Left forelimb (tissue), 1 donor: ENCODE results near the gene MOCS1.
"Not testable (repeated sequence)": the region's sequence is repeated elsewhere in the genome, so short reads cannot be mapped to it uniquely, and the experiment has no call there.

Experiments
- DNase-seq: peaks from one replicate; pipeline ENCODE4 v3.0.0-alpha.2; 2018; ENCODE audit warnings: low spot score

The MOCS1 gene

GRCh38 chr6:39934131-39934757 is at the start of gene MOCS1:
TSS of gene MOCS1 (minus strand) at chr6:39934462. CDS start at chr6:39934417, 45 bp downstream.
- DNase-seq = peak; percentile 75

GRCh38 chr6:39984051-39984450 is 49.8 kb upstream of the MOCS1 start:
- DNase-seq = no peak

DNA sequence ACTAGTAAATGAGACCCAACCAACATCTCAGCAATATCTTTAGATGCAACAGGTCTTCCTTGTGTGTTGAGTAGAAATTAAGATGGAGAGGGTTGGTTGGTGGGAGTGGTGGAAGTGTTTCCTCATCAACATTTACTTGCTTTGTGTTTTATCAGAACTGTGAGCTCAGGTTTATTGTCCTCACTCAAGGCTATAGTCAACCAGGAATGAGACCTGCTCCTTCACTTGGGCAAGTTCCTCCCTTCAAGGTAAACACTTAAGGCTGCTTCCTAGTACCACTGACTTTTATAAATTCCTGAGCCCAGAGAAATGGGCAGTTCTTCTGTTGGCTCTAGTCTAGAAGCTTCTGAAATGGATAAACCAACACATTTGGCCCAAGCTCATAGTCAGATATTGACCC is 48.9 kb upstream of the MOCS1 start:
- no peak for DNase-seq

GRCh38 chr6:39982720-39983119 is 48.5 kb upstream of the MOCS1 start:
- DNase-seq = no peak

- DNase-seq = no peak
Observed at GRCh38 chr6:39980839-39981580, 46.7 kb upstream of the MOCS1 start.

DNA sequence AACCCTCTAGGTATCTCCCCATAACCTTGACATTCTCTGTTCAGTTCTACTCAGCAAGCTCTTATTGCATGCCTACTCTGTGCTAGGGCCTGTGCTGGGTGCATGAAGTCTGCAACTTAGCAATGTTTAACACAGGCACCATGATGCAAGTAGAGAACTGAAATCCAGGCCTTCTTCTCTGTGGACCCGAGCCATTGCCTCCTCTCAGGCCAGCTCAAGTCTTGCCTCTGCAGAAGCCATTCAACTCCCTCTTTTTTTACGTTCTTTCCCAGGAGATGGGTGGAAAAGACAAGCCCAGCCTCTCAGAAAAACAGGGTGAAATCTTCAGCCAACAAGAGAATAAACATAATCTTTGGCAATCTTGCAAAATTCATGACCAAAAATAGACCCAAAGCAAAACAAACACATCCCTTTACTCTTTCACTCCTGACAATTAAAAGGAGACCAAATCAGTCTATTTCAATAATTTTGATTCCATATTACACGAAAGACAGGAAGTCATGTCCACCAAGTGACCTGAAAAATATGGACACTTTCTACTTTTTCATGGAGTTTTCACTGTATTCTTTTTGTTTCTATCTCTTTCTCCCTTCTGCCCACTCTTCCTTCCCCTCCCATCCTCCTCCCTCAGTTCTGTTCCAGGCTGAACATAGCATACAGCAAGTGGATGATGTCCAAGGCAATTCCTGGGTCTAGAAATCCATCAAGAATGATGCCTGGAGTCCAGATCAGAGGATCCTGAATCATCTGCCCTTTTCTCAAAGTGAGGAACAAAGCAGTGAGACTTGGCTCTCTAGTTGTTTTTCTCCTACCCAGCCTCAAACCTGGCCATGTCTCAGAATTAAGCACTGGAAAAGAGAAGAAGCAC is 45.4 kb upstream of the MOCS1 start:
- no peak for DNase-seq

DNA sequence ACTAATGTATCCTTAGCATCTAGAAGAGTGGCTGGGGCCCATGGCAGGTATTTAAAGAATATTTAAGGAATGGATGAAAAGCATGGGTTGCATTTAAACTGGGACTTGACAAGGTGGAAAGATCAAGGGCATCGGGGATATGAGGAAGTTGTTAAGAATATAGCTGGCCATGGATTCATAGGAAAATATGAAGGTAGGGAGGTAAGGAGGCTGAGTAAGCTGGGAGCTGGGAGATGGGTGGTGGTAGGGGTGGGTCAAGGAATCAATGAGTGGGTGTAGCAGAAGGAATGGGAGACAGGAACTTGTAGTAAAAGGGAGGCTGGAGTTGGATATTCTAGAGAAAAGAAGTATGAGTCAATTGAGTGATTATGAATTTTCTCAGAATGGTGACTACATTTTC is 44.0 kb upstream of the MOCS1 start:
- no peak for DNase-seq

GRCh38 chr6:39973661-39974060 is 39.4 kb upstream of the MOCS1 start:
- DNase-seq = no peak

DNA sequence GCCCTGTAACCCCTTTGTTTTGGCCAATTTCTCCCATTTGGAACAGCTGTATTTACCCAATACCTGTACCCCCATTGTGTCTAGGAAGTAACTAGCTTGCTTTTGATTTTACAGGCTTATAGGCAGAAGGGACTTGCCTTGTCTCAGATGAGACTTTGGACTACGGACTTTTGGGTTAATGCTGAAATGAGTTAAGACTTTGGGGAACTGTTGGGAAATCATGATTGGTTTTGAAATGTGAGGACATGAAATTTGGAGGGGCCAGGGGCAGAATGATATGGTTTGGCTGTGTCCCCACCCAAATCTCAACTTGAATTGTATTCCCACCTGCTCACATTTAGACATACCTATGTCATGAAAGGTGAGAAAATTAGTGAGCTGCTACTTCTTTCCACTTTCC is 38.5 kb upstream of the MOCS1 start:
- not testable (repeated sequence) for DNase-seq

GRCh38 chr6:39971131-39971530 is 36.9 kb upstream of the MOCS1 start:
- DNase-seq = not testable (repeated sequence)

GRCh38 chr6:39965751-39966150 is 31.5 kb upstream of the MOCS1 start:
- DNase-seq = no peak

- no peak for DNase-seq
Observed at GRCh38 chr6:39964530-39964929, 30.3 kb upstream of the MOCS1 start.

DNA sequence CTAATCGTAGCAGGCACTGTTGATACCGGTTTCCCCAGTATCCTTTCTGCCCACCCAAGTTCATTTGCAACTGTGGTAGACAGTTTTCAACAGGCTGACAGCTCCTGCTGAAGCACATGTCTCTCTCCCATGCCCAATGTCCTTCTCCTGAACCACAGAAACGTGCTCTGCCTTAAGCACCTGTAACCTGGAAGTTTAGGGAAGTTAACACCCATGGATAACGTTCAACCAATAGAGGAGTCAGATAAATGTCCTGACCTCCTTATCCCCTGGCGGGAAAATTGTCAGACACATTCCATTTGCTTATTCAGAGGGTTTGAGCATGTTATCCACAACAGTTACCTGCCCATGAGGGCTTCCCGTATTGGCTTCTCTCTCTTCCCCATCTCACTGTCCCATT is 29.8 kb upstream of the MOCS1 start:
- no peak for DNase-seq

DNA sequence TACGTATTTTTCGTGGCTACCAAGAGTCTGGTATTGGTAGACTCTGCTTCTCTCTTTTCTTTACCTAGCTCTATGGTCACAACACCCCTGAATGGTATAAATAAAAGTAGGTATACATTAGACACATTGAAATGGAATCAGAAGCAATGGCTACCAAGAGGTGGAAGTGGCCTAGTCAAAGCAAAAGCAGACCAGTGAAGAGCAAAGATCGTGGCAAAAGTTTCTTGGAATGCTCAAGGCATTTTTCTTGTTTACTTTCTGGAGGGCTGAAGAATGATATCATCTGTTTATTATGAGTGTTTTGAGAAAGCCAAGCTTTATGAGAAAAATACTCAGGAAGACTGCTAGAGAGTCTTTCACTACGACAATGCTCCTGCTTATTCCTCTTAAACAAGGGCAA is 28.6 kb upstream of the MOCS1 start:
- no peak for DNase-seq

- no peak for DNase-seq
Observed at GRCh38 chr6:39961178-39961577, 26.9 kb upstream of the MOCS1 start.

DNA sequence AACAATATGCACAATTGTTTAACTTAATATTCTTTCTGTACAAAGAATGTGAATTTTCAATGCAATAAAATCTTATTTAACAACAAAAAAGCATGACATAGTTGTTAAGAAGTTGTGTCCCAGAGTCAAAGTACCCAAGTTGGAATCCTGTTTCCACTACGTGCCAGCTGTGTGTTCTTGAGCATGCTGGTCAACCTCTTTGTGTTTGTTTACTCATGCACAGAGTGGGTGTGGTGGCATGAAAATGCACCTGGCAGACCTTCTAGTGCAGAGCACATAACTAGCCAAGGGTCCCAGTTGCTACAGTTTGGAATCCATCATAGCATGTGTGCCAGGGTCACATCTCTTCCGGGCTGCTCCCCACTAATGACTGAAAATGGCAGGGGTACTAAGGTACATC is 24.7 kb upstream of the MOCS1 start:
- DNase-seq = no peak

GRCh38 chr6:39956936-39957335 is 22.7 kb upstream of the MOCS1 start:
- DNase-seq = no peak

GRCh38 chr6:39953076-39953618 is 18.9 kb upstream of the MOCS1 start:
- DNase-seq = no peak

- DNase-seq = no peak
Observed at GRCh38 chr6:39952167-39952566, 17.9 kb upstream of the MOCS1 start.

DNA sequence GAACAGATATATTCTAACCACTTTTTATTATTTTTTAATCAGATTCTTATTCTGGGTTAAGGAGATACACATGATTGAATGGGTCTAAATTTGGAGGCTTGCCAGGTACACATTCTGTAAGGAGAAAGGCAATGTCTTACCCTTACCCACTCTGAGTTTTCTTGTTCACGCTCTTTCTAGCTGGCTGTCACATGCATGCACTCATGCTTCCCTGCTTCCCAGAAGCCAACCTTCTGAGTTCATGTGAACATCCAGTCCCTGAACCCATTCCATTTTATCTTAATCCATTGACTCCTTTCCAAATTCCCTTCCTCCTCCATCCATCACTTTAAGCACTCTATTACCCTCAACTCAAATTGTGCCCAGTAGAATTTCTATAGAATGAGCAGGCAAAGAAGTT is 17.5 kb upstream of the MOCS1 start:
- no peak for DNase-seq

- no peak for DNase-seq
Observed at GRCh38 chr6:39951191-39951590, 16.9 kb upstream of the MOCS1 start.

GRCh38 chr6:39950125-39950720 is 16.0 kb upstream of the MOCS1 start:
- DNase-seq = no peak
